Spleen (tissue), 11 donors: ENCODE measurements around the gene ANKRD12. TPM values are rescaled to one million over a fixed set of nuclear protein-coding genes. Genes with fewer than 3 reads are reported as not detected.
"Not testable (repeated sequence)": the region's sequence is repeated elsewhere in the genome, so short reads cannot be mapped to it uniquely, and the experiment has no call there.

Experiments used
- DNase-seq: peaks from one replicate; pipeline ENCODE4 v3.0.0-alpha.2; 2020
- H3K27ac ChIP-seq, 8 donors: fragments of 200-600 bp; sonication (generic) in 7 of 8; 1 replicate in 4 of 8; 2 replicates in 4 of 8; pipeline versions ENCODE4 v1.5.0 to v1.8.0; 2016 to 2021; ENCODE audit warnings: inconsistent platforms in 4 of 8, mild to moderate bottlenecking in 4 of 8, moderate library complexity in 1 of 8
- H3K27me3 ChIP-seq, 7 donors: fragments of 200-600 bp; sonication (generic) in 6 of 7; replicated peaks in 1 of 7; 1 replicate in 4 of 7; 2 replicates in 3 of 7; pipeline versions ENCODE4 v1.5.0 to v1.8.0; 2016 to 2021; ENCODE audit warnings: inconsistent platforms in 3 of 7, mild to moderate bottlenecking in 1 of 7
- H3K36me3 ChIP-seq, 6 donors: fragments of 200-600 bp; sonication (generic) in 5 of 6; 1 replicate in 4 of 6; 2 replicates in 2 of 6; pipeline versions ENCODE4 v1.5.0 to v1.8.0; 2016 to 2021; ENCODE audit warnings: inconsistent platforms in 2 of 6
- H3K4me1 ChIP-seq, 6 donors: fragments of 200-600 bp; sonication (generic) in 5 of 6; 1 replicate in 3 of 6; 2 replicates in 3 of 6; pipeline versions ENCODE4 v1.5.0 to v1.8.0; 2016 to 2021; ENCODE audit warnings: inconsistent platforms in 3 of 6
- H3K4me3 ChIP-seq, 8 donors: fragments of 200-600 bp; sonication (generic) in 7 of 8; 1 replicate in 4 of 8; 2 replicates in 4 of 8; pipeline versions ENCODE4 v1.5.0 to v1.8.0; 2016 to 2021; ENCODE audit warnings: inconsistent platforms in 4 of 8, mild to moderate bottlenecking in 4 of 8, moderate library complexity in 2 of 8
- H3K9me3 ChIP-seq, 8 donors: fragments of 200-600 bp; sonication (generic) in 7 of 8; 1 replicate in 4 of 8; 2 replicates in 4 of 8; pipeline versions ENCODE4 v1.5.0 to v1.8.0; 2016 to 2021; ENCODE audit warnings: inconsistent platforms in 4 of 8
- POLR2A ChIP-seq, 3 donors: fragments of 450-650 bp; IDR thresholded peaks; one replicate each; pipeline ENCODE4 v1.5.1; 2017; ENCODE audit warnings: antibody characterized with exemption in 3 of 3, mild to moderate bottlenecking in 1 of 3
- POLR2AphosphoS5 ChIP-seq, 3 donors: sonication (generic); formaldehyde crosslinking; IDR thresholded peaks; one replicate each; pipeline ENCODE4 v1.5.1; 2017; ENCODE audit warnings: antibody characterized with exemption in 3 of 3
- WGBS, 5 donors: extraction: QIAGEN DNeasy Blood & Tissue Kit in 3 of 5; methylation state at CpG; one replicate each; pipeline versions ENCODE4 v1.1.5 to v1.1.7; 2013 to 2018; 5-methylcytosine and 5-hydroxymethylcytosine counted together
- intact Hi-C: fragments of 100-400 bp; cut with DNase I; formaldehyde crosslinking; loops from one replicate; pipeline ENCODE4 v1.15.0; 2023; ENCODE audit warnings: low total_unique reads
- polyA plus RNA-seq, 3 donors: library from polyadenylated mRNA; stranded (reverse); fragments of 200-250 nt; gene quantifications; one replicate each; pipeline ENCODE4 v1.2.1, GENCODE V29; 2013
- total RNA-seq, 7 donors: library from RNA; depleted of rRNA in 3 of 7; stranded (reverse); fragments of >200 nt in 3 of 7; fragmentation: NEBNext Ultra II Directional in 4 of 7; extraction: Animal tissue kit (Norgen Biotek cat#: 25700) in 4 of 7; gene quantifications; one replicate each; pipeline versions ENCODE4 v1.1.0 to v1.2.1, GENCODE V29; 2016 to 2021
- TF ChIP-seq, protein P1 (sequence below), 11 experiments: fragments of 200-600 bp in 7 of 11; fragments of 450-650 bp in 4 of 11; sonication (generic) in 4 of 11; IDR thresholded peaks in 8 of 11; conservative IDR thresholded peaks in 3 of 11; 1 replicate in 7 of 11; 2 replicates in 4 of 11; pipeline versions ENCODE4 v1.4.0 to v1.8.0; 2016 to 2021; ENCODE audit warnings: antibody characterized with exemption in 11 of 11, inconsistent platforms in 4 of 11, mild to moderate bottlenecking in 1 of 11
- donor health status: healthy with polysubstance abuse.
- donor health status: DM: no; HTN: no; CAD: no; lungs with moderate emphysema.
- donor health status: DM: no; HTN: no; CAD: no.
- donor health status: Bipolar disorder and iron deficiency.
- donor health status: healthy.
- donor health status: DM: no; HTN: no; CAD: no.
- donor health status: DM: yes; HTN: yes; CAD: no.

The ANKRD12 gene
- total and polyA plus RNA-seq, 10 donors, result 7.6 to 122 (median 84.4) TPM

DNA sequence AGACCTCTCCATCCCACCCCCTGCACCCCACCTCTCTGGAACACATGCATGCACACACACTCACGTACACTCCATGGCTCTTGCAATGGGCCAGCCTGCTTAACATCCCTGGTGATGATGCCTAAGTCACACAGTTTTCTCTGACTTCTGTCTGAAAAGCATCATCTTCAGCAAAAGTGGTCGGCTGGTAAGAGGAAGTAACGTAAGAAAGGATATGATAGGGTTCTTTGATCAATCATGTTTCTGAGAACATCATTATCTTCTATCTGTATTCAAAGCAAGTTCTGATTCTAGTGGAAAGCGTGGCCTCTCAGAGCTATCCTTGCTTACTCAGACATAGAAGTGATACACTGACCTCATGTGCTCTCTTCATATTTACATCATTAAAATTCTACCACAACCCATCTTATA, 45.5 kb upstream of the ANKRD12 start:
- DNase-seq, result no peak
- peaks cover 0 to 39% (median 14%) of the 10 kb centered on the region in 6 donors for H3K4me1 ChIP-seq
- TF ChIP-seq, protein P1, sequence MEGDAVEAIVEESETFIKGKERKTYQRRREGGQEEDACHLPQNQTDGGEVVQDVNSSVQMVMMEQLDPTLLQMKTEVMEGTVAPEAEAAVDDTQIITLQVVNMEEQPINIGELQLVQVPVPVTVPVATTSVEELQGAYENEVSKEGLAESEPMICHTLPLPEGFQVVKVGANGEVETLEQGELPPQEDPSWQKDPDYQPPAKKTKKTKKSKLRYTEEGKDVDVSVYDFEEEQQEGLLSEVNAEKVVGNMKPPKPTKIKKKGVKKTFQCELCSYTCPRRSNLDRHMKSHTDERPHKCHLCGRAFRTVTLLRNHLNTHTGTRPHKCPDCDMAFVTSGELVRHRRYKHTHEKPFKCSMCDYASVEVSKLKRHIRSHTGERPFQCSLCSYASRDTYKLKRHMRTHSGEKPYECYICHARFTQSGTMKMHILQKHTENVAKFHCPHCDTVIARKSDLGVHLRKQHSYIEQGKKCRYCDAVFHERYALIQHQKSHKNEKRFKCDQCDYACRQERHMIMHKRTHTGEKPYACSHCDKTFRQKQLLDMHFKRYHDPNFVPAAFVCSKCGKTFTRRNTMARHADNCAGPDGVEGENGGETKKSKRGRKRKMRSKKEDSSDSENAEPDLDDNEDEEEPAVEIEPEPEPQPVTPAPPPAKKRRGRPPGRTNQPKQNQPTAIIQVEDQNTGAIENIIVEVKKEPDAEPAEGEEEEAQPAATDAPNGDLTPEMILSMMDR (IDR thresholded peaks at IDR 0.05 in 8 of 11, conservative IDR thresholded peaks at IDR 0.05 in 3 of 11), result no peak
- TF ChIP-seq POLR2AphosphoS5 (IDR thresholded peaks at IDR 0.05) (no peak), POLR2A (IDR thresholded peaks at IDR 0.05) (no peak)
- H3K4me3 ChIP-seq, result no peak overlapping the region
- H3K27me3 ChIP-seq, result no peaks in the 10 kb centered on the region
- intact Hi-C loops, result no loop called here
- no peaks in the 10 kb centered on the region for H3K9me3 ChIP-seq
- WGBS, 5 donors, result 60 to 82% (median 64%) methylated on average over 4 of the region's 4 CpGs
- no peaks in the 10 kb centered on the region for H3K36me3 ChIP-seq
- H3K27ac ChIP-seq, result peak overlapping the region in 1 of 8 donors; percentile 27

DNA sequence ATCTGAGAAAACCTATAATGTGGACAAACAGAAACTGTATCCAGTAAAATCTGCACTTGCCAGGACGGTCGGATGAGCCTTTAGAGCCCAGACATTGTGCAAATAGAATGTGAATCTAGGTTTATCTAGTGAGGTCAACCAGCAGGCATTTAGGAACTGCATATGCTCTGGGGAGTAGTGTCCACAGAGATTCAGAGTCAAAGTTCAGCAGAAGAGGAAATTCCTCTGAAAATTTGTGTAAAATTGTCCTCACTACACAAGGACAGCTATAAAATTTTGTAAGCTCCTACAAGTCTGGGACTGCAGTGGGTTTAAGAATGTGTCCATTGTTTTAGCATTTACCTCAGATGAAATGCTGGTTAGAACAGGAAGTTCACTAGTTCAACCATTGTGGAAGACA, 43.9 kb upstream of the ANKRD12 start:
- intact Hi-C loops, result no loop called here
- 63 to 91% (median 69%) methylated on average over 2 of the region's 2 CpGs for WGBS, 5 donors
- Histone ChIP-seq H3K36me3 (no peaks in the 10 kb centered on the region), H3K4me1 (peaks cover 0 to 42% (median 14%) of the 10 kb centered on the region in 6 donors), H3K4me3 (no peak overlapping the region), H3K27ac (peak overlapping the region in 1 of 8 donors; percentile 35), H3K27me3 (no peaks in the 10 kb centered on the region), H3K9me3 (no peaks in the 10 kb centered on the region)
- no peak for TF ChIP-seq POLR2AphosphoS5 (IDR thresholded peaks at IDR 0.05)
- TF ChIP-seq, protein P1 (IDR thresholded peaks at IDR 0.05 in 8 of 11, conservative IDR thresholded peaks at IDR 0.05 in 3 of 11), result no peak
- no peak for TF ChIP-seq POLR2A (IDR thresholded peaks at IDR 0.05)
- DNase-seq, result no peak

DNA sequence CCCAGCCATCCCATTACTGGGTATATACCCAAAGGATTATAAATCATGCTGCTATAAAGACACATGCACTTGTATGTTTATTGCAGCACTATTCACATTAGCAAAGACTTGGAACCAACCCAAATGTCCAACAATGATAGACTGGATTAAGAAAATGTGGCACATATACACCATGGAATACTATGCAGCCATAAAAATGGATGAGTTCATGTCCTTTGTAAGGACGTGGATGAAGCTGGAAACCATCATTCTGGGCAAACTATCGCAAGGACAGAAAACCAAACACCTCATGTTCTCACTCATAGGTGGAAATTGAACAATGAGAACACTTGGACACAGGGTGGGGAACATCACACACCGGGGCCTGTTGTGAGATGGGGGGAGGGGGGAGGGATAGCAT, 43.5 kb upstream of the ANKRD12 start:
- H3K27ac ChIP-seq, result peak overlapping the region in 1 of 8 donors; percentile 35
- H3K36me3 ChIP-seq, intact Hi-C loops, H3K27me3 ChIP-seq, H3K4me3 ChIP-seq, H3K9me3 ChIP-seq, DNase-seq: not testable (repeated sequence)
- H3K4me1 ChIP-seq, result peaks cover 0 to 42% (median 14%) of the 10 kb centered on the region in 6 donors
- 88 to 100% (median 93%) methylated on average over 3 of the region's 3 CpGs for WGBS, 5 donors

DNA sequence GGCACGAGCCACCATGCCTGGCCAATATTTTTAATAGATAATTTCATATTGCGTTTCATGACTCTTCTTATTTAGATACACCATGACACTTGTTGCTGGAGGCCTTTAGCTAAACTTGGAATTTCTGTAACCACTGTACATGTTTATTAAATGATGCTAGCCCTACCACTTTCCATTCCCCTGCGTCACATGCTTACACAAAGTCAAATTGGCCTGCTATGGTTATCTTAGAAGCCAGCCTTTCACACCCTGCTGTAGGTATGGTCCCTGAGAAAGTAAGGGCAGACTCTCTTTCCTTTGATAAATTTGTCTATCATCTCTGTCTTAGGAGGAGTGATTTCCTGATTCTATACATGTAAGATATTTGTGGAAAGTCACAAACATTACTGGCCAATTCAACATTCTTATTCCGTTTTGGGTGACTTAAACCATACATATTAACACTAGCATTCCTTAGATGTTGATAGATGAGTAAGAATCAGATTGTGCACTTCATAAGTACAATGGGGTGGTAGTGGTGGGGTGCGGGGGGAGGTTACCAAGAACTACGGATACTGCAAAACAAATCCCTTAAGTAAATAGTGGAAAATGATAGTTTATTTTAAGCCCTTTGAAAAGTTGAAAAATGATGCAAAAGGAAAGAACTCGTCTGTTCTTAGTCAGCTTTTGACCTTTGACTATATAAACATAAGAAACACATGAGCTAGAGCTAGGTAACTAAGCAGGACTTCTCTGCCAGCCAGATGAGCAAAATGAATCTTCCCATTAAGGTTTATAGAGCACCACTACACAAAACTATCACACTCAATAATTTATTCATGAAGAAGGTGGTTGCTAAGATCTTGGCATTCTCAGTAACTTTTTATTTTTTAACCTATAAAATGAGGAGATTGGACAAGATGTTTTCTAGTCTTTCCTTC, 42.0 kb upstream of the ANKRD12 start:
- H3K27me3 ChIP-seq, result no peaks in the 10 kb centered on the region
- no peak for DNase-seq
- TF ChIP-seq POLR2AphosphoS5 (IDR thresholded peaks at IDR 0.05) (no peak), POLR2A (IDR thresholded peaks at IDR 0.05) (no peak)
- TF ChIP-seq, protein P1 (IDR thresholded peaks at IDR 0.05 in 8 of 11, conservative IDR thresholded peaks at IDR 0.05 in 3 of 11), result no peak
- 68 to 84% (median 80%) methylated on average over 7 of the region's 7 CpGs for WGBS, 5 donors
- peaks cover 0 to 42% (median 14%) of the 10 kb centered on the region in 6 donors for H3K4me1 ChIP-seq
- intact Hi-C loops, result no loop called here
- H3K9me3 ChIP-seq, result no peaks in the 10 kb centered on the region
- H3K36me3 ChIP-seq, result no peaks in the 10 kb centered on the region
- peak overlapping the region in 6 of 8 donors; percentile 19 to 75 (median 62) for H3K27ac ChIP-seq
- H3K4me3 ChIP-seq, result peak overlapping the region in 1 of 8 donors; percentile 13
